Measurements from ENCODE around the gene NKAIN2. TPM values are rescaled to one million over a fixed set of nuclear protein-coding genes. Genes with fewer than 3 reads are reported as not detected.
A peak's percentile ranks its signal among the peaks of the same experiment; 100 is the strongest.
"Not testable (repeated sequence)": the region's sequence is repeated elsewhere in the genome, so short reads cannot be mapped to it uniquely, and the experiment has no call there.

Gene NKAIN2
- total RNA-seq, 1 experiment from 2014 or later = not detected

- DNase-seq = no peak
- no peaks in the 10 kb centered on the region for H3K9me3 ChIP-seq (replicated peaks)
- H3K4me1 ChIP-seq = no peaks in the 10 kb centered on the region; the same call in 1 of the 2 replicates
- no peaks in the 10 kb centered on the region for H3K36me3 ChIP-seq
- H3K27ac ChIP-seq = no peak overlapping the region
- no peak overlapping the region for H3K4me3 ChIP-seq
- peaks cover 3% of the 10 kb centered on the region; the same call in 1 of the 2 replicates for H3K27me3 ChIP-seq
Measured at GRCh38 chr6:124389127-124389526, 585.5 kb downstream of the NKAIN2 start.

GRCh38 chr6:124393536-124393935 lies 589.9 kb downstream of the NKAIN2 start:
- Histone ChIP-seq H3K4me3 (no peak overlapping the region), H3K27ac (no peak overlapping the region), H3K27me3 (no peaks in the 10 kb centered on the region), H3K4me1 (no peaks in the 10 kb centered on the region; the same call in 1 of the 2 replicates), H3K36me3 (no peaks in the 10 kb centered on the region), H3K9me3 (replicated peaks) (no peaks in the 10 kb centered on the region)
- peak in 1 of 2 experiments; percentile 17 for DNase-seq

- no peaks in the 10 kb centered on the region for H3K36me3 ChIP-seq
- DNase-seq = no peak
- no peak overlapping the region for H3K4me3 ChIP-seq
- H3K27me3 ChIP-seq = no peaks in the 10 kb centered on the region
- no peaks in the 10 kb centered on the region for H3K9me3 ChIP-seq (replicated peaks)
- H3K4me1 ChIP-seq = no peaks in the 10 kb centered on the region
- H3K27ac ChIP-seq = no peak overlapping the region
Measured at GRCh38 chr6:124396361-124396760, 592.7 kb downstream of the NKAIN2 start.

GRCh38 chr6:124400261-124400999 lies 596.8 kb downstream of the NKAIN2 start:
- DNase-seq = no peak
- Histone ChIP-seq H3K27ac (no peak overlapping the region), H3K36me3 (no peaks in the 10 kb centered on the region), H3K4me3 (no peak overlapping the region), H3K9me3 (replicated peaks) (no peaks in the 10 kb centered on the region), H3K4me1 (no peaks in the 10 kb centered on the region), H3K27me3 (no peaks in the 10 kb centered on the region)

GRCh38 chr6:124410425-124410824 lies 606.8 kb downstream of the NKAIN2 start:
- DNase-seq; H3K9me3 ChIP-seq (replicated peaks); H3K4me1 ChIP-seq; H3K36me3 ChIP-seq; H3K4me3 ChIP-seq; H3K27ac ChIP-seq; H3K27me3 ChIP-seq: not testable (repeated sequence)

GRCh38 chr6:124412657-124413056 lies 609.0 kb downstream of the NKAIN2 start:
- not testable (repeated sequence) for H3K4me3 ChIP-seq

GRCh38 chr6:124420116-124420840 lies 616.6 kb downstream of the NKAIN2 start:
- no peaks in the 10 kb centered on the region for H3K27me3 ChIP-seq
- H3K36me3 ChIP-seq = no peaks in the 10 kb centered on the region
- H3K27ac ChIP-seq = no peak overlapping the region
- H3K9me3 ChIP-seq (replicated peaks) = no peaks in the 10 kb centered on the region
- H3K4me1 ChIP-seq = no peaks in the 10 kb centered on the region
- no peak overlapping the region for H3K4me3 ChIP-seq
- no peak for DNase-seq

More at GRCh38 chr6:124412657-124413056, 609.0 kb downstream of the NKAIN2 start:
- not testable (repeated sequence) for H3K27me3 ChIP-seq; H3K36me3 ChIP-seq; DNase-seq; H3K9me3 ChIP-seq (replicated peaks); H3K27ac ChIP-seq; H3K4me1 ChIP-seq

- no peaks in the 10 kb centered on the region for H3K9me3 ChIP-seq (replicated peaks)
- H3K4me1 ChIP-seq = no peaks in the 10 kb centered on the region
- no peak for DNase-seq
- H3K27ac ChIP-seq = no peak overlapping the region
- H3K4me3 ChIP-seq = no peak overlapping the region
- no peaks in the 10 kb centered on the region for H3K36me3 ChIP-seq
- peaks cover 6% of the 10 kb centered on the region; the same call in 1 of the 2 replicates for H3K27me3 ChIP-seq
Measured at GRCh38 chr6:124423621-124424020, 620.0 kb downstream of the NKAIN2 start.

- H3K27ac ChIP-seq = no peak overlapping the region
- no peak for DNase-seq
- no peaks in the 10 kb centered on the region for H3K9me3 ChIP-seq (replicated peaks)
- no peaks in the 10 kb centered on the region for H3K4me1 ChIP-seq
- H3K27me3 ChIP-seq = peaks cover 2% of the 10 kb centered on the region; the same call in 1 of the 2 replicates
- H3K36me3 ChIP-seq = no peaks in the 10 kb centered on the region
- H3K4me3 ChIP-seq = no peak overlapping the region
Measured at GRCh38 chr6:124430740-124431318, 627.2 kb downstream of the NKAIN2 start.

GRCh38 chr6:124432620-124433019 lies 629.0 kb downstream of the NKAIN2 start:
- Histone ChIP-seq H3K27ac (no peak overlapping the region), H3K36me3 (no peaks in the 10 kb centered on the region), H3K4me1 (no peaks in the 10 kb centered on the region), H3K27me3 (no peaks in the 10 kb centered on the region), H3K4me3 (no peak overlapping the region), H3K9me3 (replicated peaks) (no peaks in the 10 kb centered on the region)
- no peak for DNase-seq

GRCh38 chr6:124433387-124434160 lies 629.9 kb downstream of the NKAIN2 start:
- H3K27me3 ChIP-seq = no peaks in the 10 kb centered on the region
- no peaks in the 10 kb centered on the region for H3K4me1 ChIP-seq
- H3K36me3 ChIP-seq = no peaks in the 10 kb centered on the region
- DNase-seq = peak in 1 of 2 experiments; percentile 4
- no peak overlapping the region for H3K27ac ChIP-seq
- H3K9me3 ChIP-seq (replicated peaks) = no peaks in the 10 kb centered on the region
- H3K4me3 ChIP-seq = no peak overlapping the region

- no peak for DNase-seq
Measured at GRCh38 chr6:124434421-124434820, 630.8 kb downstream of the NKAIN2 start.

GRCh38 chr6:124436803-124437202 lies 633.1 kb downstream of the NKAIN2 start:
- Histone ChIP-seq H3K27ac (no peak overlapping the region), H3K27me3 (no peaks in the 10 kb centered on the region), H3K36me3 (no peaks in the 10 kb centered on the region), H3K4me3 (no peak overlapping the region), H3K9me3 (replicated peaks) (no peaks in the 10 kb centered on the region), H3K4me1 (no peaks in the 10 kb centered on the region)
- DNase-seq = no peak

More at GRCh38 chr6:124434421-124434820, 630.8 kb downstream of the NKAIN2 start:
- Histone ChIP-seq H3K36me3 (no peaks in the 10 kb centered on the region), H3K27ac (no peak overlapping the region), H3K4me3 (no peak overlapping the region), H3K27me3 (no peaks in the 10 kb centered on the region), H3K9me3 (replicated peaks) (no peaks in the 10 kb centered on the region), H3K4me1 (no peaks in the 10 kb centered on the region)

GRCh38 chr6:124438546-124439065 lies 634.9 kb downstream of the NKAIN2 start:
- no peaks in the 10 kb centered on the region for H3K9me3 ChIP-seq (replicated peaks)
- H3K36me3 ChIP-seq = no peaks in the 10 kb centered on the region
- no peaks in the 10 kb centered on the region for H3K4me1 ChIP-seq
- no peak for DNase-seq
- H3K4me3 ChIP-seq = no peak overlapping the region
- H3K27me3 ChIP-seq = no peaks in the 10 kb centered on the region
- H3K27ac ChIP-seq = no peak overlapping the region

All from SJCRH30 (cell line).